H9 (cell line): ENCODE results near the gene CHCHD10. TPM values are rescaled to one million over a fixed set of nuclear protein-coding genes. Genes with fewer than 3 reads are reported as not detected.

Source experiments
- DNase-seq: peaks from one replicate; pipeline ENCODE4 v3.0.0-alpha.2; 2017
- H2AFZ ChIP-seq: one replicate; pipeline ENCODE4 v1.6.1; 2013; ENCODE audit warnings: mild to moderate bottlenecking, low read length, control low read depth, moderate library complexity
- H2AK5ac ChIP-seq: 2 replicates; pipeline ENCODE4 v1.6.1; 2013; ENCODE audit warnings: low read length, control low read depth, mixed read lengths; ENCODE audit not compliant: insufficient read length
- H2BK120ac ChIP-seq: one replicate; pipeline ENCODE4 v1.6.1; 2013; ENCODE audit warnings: low read depth, mild to moderate bottlenecking, low read length, control low read depth, inconsistent platforms; ENCODE audit not compliant: poor library complexity, severe bottlenecking
- H2BK12ac ChIP-seq: 2 replicates; pipeline ENCODE4 v1.6.1; 2013; ENCODE audit warnings: low read length, control low read depth, mixed read lengths, low read depth; ENCODE audit not compliant: insufficient read length
- H2BK15ac ChIP-seq: 2 replicates; pipeline ENCODE4 v1.6.1; 2013; ENCODE audit warnings: low read depth, low read length, control low read depth
- H2BK20ac ChIP-seq: one replicate; pipeline ENCODE4 v1.6.1; 2013; ENCODE audit warnings: low read depth, mild to moderate bottlenecking, low read length, control low read depth, inconsistent platforms; ENCODE audit not compliant: poor library complexity, severe bottlenecking
- H2BK5ac ChIP-seq: 2 replicates; pipeline ENCODE4 v1.6.1; 2013; ENCODE audit warnings: low read length, control low read depth, mixed read lengths; ENCODE audit not compliant: insufficient read length
- H3K14ac ChIP-seq: 2 replicates; pipeline ENCODE4 v1.6.1; 2013; ENCODE audit warnings: low read length, control low read depth; ENCODE audit not compliant: insufficient read depth
- H3K18ac ChIP-seq: 2 replicates; pipeline ENCODE4 v1.6.1; 2013; ENCODE audit warnings: low read depth, mild to moderate bottlenecking, mixed read lengths, low read length, control low read depth; ENCODE audit not compliant: insufficient read length
- H3K23ac ChIP-seq: 2 replicates; pipeline ENCODE4 v1.6.1; 2013; ENCODE audit warnings: low read length, control low read depth, mixed read lengths, low read depth; ENCODE audit not compliant: insufficient read length
- H3K23me2 ChIP-seq: 2 replicates; pipeline ENCODE4 v1.6.1; 2013; ENCODE audit warnings: low read depth, mild to moderate bottlenecking, mixed read lengths, low read length, control low read depth; ENCODE audit not compliant: insufficient read length, poor library complexity, severe bottlenecking
- H3K27ac ChIP-seq: 2 replicates; pipeline ENCODE4 v1.5.1; 2013; ENCODE audit warnings: low read length, control low read depth, mixed read lengths, low read depth; ENCODE audit not compliant: insufficient read length
- H3K27me3 ChIP-seq: 2 replicates; pipeline ENCODE4 v1.6.1; 2013; ENCODE audit warnings: low read length, control low read depth, inconsistent platforms; ENCODE audit not compliant: insufficient read depth
- H3K4ac ChIP-seq: 2 replicates; pipeline ENCODE4 v1.6.1; 2013; ENCODE audit warnings: low read depth, mild to moderate bottlenecking, control low read depth, inconsistent platforms, low read length, moderate library complexity
- H3K4me1 ChIP-seq: 2 replicates; pipeline ENCODE4 v1.6.1; 2013; ENCODE audit warnings: low read length, control low read depth, inconsistent platforms; ENCODE audit not compliant: insufficient read depth
- H3K4me2 ChIP-seq: 2 replicates; pipeline ENCODE4 v1.6.1; 2013; ENCODE audit warnings: low read length, control low read depth, mixed read lengths; ENCODE audit not compliant: insufficient read length, insufficient read depth
- H3K56ac ChIP-seq: 2 replicates; pipeline ENCODE4 v1.6.1; 2013; ENCODE audit warnings: low read depth, mild to moderate bottlenecking, mixed read lengths, low read length, control low read depth; ENCODE audit not compliant: insufficient read length
- H3K79me1 ChIP-seq: 2 replicates; pipeline ENCODE4 v1.6.1; 2013; ENCODE audit warnings: low read depth, mild to moderate bottlenecking, moderate library complexity, low read length, control low read depth, inconsistent platforms; ENCODE audit not compliant: insufficient read depth, poor library complexity, severe bottlenecking
- H3K79me2 ChIP-seq: 2 replicates; pipeline ENCODE4 v1.6.1; 2013; ENCODE audit warnings: low read length, control low read depth, inconsistent platforms; ENCODE audit not compliant: insufficient read depth
- H3K9ac ChIP-seq: 2 replicates; pipeline ENCODE4 v1.6.1; 2013; ENCODE audit warnings: low read length, control low read depth, mixed read lengths; ENCODE audit not compliant: insufficient read length; ENCODE audit errors: extremely low read depth
- H3K9me3 ChIP-seq: one replicate; pipeline ENCODE4 v1.6.1; 2013; ENCODE audit warnings: low read depth, low read length, inconsistent platforms; ENCODE audit not compliant: control insufficient read depth
- H3T11ph ChIP-seq: one replicate; pipeline ENCODE4 v1.6.1; 2013; ENCODE audit warnings: mild to moderate bottlenecking, low read length, control low read depth, inconsistent platforms
- H4K20me1 ChIP-seq: one replicate; pipeline ENCODE4 v1.6.1; 2013; ENCODE audit not compliant: control insufficient read depth, insufficient read length, insufficient read depth
- H4K5ac ChIP-seq: 2 replicates; pipeline ENCODE4 v1.6.1; 2013; ENCODE audit warnings: low read depth, mild to moderate bottlenecking, mixed read lengths, low read length, control low read depth; ENCODE audit not compliant: insufficient read length
- H4K8ac ChIP-seq: replicated peaks from 2 replicates; pipeline ENCODE4 v1.6.1; 2013; ENCODE audit warnings: low read length, control low read depth, mixed read lengths, low read depth; ENCODE audit not compliant: insufficient read length
- H4K91ac ChIP-seq: 2 replicates; pipeline ENCODE4 v1.6.1; 2013; ENCODE audit warnings: low read depth, mild to moderate bottlenecking, moderate library complexity, mixed read lengths, low read length, control low read depth; ENCODE audit not compliant: insufficient read length
- H3K27ac Mint-ChIP-seq, 3 experiments: 2 replicates in 2 of 3; 3 replicates in 1 of 3; pipeline ENCODE4 v1.8.0; 2020 to 2021; ENCODE audit warnings: mixed read lengths in 3 of 3, mild to moderate bottlenecking in 1 of 3, moderate library complexity in 1 of 3
- H3K27me3 Mint-ChIP-seq: 2 replicates; pipeline ENCODE4 v1.8.0; 2021; ENCODE audit warnings: low read depth, mild to moderate bottlenecking, moderate library complexity, mixed read lengths
- H3K36me3 Mint-ChIP-seq, 3 experiments: 2 replicates in 2 of 3; 3 replicates in 1 of 3; pipeline ENCODE4 v1.8.0; 2020 to 2021; ENCODE audit warnings: low read depth in 3 of 3, mixed read lengths in 3 of 3; ENCODE audit not compliant: insufficient read depth in 1 of 3
- H3K4me1 Mint-ChIP-seq, 2 experiments: 2 replicates each; pipeline ENCODE4 v1.8.0; 2020; ENCODE audit warnings: mixed read lengths in 2 of 2
- H3K4me3 Mint-ChIP-seq, 2 experiments: 2 replicates in 1 of 2; 3 replicates in 1 of 2; pipeline ENCODE4 v1.8.0; 2020 to 2021; ENCODE audit warnings: mild to moderate bottlenecking in 2 of 2, mixed read lengths in 2 of 2, moderate library complexity in 1 of 2
- H3K9me3 Mint-ChIP-seq, 2 experiments: 2 replicates in 1 of 2; 3 replicates in 1 of 2; pipeline ENCODE4 v1.8.0; 2020; ENCODE audit warnings: mild to moderate bottlenecking in 2 of 2, mixed read lengths in 2 of 2, moderate library complexity in 1 of 2
- CTCF ChIP-seq: fragments of 200-600 bp; sonication (generic); conservative IDR thresholded peaks from 3 replicates; pipeline ENCODE4 v1.8.0; 2021; ENCODE audit warnings: antibody characterized with exemption, mild to moderate bottlenecking
- WGBS: extraction: QIAGEN DNeasy Blood & Tissue Kit; methylation state at CpG from one replicate; pipeline ENCODE4 v1.1.7; 2013; ENCODE audit warnings: missing lambda C conversion rate, low lambda C conversion rate, mixed read lengths; ENCODE audit not compliant: insufficient read length; ENCODE audit errors: extremely low coverage; 5-methylcytosine and 5-hydroxymethylcytosine counted together
- total RNA-seq: library from RNA; stranded (reverse); gene quantifications from 2 replicates; pipeline ENCODE4 v1.2.1, GENCODE V29; 2021

The CHCHD10 gene
- total RNA-seq, 1 experiment from 2014 or later: 53.7 TPM

GRCh38 chr22:23781065-23781464 is 13.3 kb upstream of the CHCHD10 start:
- H2BK15ac ChIP-seq: no peak overlapping the region
- H3K79me1 ChIP-seq: no peaks in the 10 kb centered on the region
- H2BK120ac ChIP-seq: no peak overlapping the region
- no peaks in the 10 kb centered on the region for H3K9me3 Mint-ChIP-seq
- no peak overlapping the region for H3K14ac ChIP-seq
- no peak overlapping the region for H2AK5ac ChIP-seq
- no peak overlapping the region for H2BK12ac ChIP-seq
- H3K27ac Mint-ChIP-seq: peak overlapping the region in 2 of 3 experiments; percentile 27 to 62; a peak in 1 of 7 replicates
- no peaks in the 10 kb centered on the region for H3K9me3 ChIP-seq
- H3K4me2 ChIP-seq: no peak overlapping the region
- peaks cover 5% of the 10 kb centered on the region for H3K27me3 Mint-ChIP-seq
- no peak for DNase-seq
- H3T11ph ChIP-seq: no peak overlapping the region
- H3K4me1 Mint-ChIP-seq: peaks cover 3 to 5% of the 10 kb centered on the region in 2 experiments; a peak in 3 of 4 replicates
- H3K27me3 ChIP-seq: no peaks in the 10 kb centered on the region
- H3K27ac ChIP-seq: no peak overlapping the region
- H4K91ac ChIP-seq: no peak overlapping the region
- H3K79me2 ChIP-seq: no peaks in the 10 kb centered on the region
- H2AFZ ChIP-seq: no peak overlapping the region
- no peak overlapping the region for H2BK20ac ChIP-seq
- H3K56ac ChIP-seq: no peak overlapping the region
- no CpG with 5 or more reads among the region's 15 CpGs for WGBS
- no peaks in the 10 kb centered on the region for H3K4me1 ChIP-seq
- no peak overlapping the region for H4K8ac ChIP-seq
- no peaks in the 10 kb centered on the region for H3K23me2 ChIP-seq
- no peaks in the 10 kb centered on the region for H4K20me1 ChIP-seq
- H3K23ac ChIP-seq: no peak overlapping the region
- no peaks in the 10 kb centered on the region for H3K36me3 Mint-ChIP-seq
- H4K5ac ChIP-seq: no peak overlapping the region
- H3K4me3 Mint-ChIP-seq: no peak overlapping the region; a peak in 1 of 5 replicates
- H3K4ac ChIP-seq: no peak overlapping the region
- no peak overlapping the region for H3K9ac ChIP-seq
- no peak overlapping the region for H2BK5ac ChIP-seq
- TF ChIP-seq CTCF: no peak
- no peak overlapping the region for H3K18ac ChIP-seq
